HG03097 (cell line): ENCODE results near the gene LMAN2L.

ENCODE experiments used
- ATAC-seq: cut with Tn5 transposase; IDR thresholded peaks from one replicate; pipeline ENCODE4 v1.9.1; 2021; ENCODE audit not compliant: unreplicated experiment, low FRiP score

Gene LMAN2L

DNA sequence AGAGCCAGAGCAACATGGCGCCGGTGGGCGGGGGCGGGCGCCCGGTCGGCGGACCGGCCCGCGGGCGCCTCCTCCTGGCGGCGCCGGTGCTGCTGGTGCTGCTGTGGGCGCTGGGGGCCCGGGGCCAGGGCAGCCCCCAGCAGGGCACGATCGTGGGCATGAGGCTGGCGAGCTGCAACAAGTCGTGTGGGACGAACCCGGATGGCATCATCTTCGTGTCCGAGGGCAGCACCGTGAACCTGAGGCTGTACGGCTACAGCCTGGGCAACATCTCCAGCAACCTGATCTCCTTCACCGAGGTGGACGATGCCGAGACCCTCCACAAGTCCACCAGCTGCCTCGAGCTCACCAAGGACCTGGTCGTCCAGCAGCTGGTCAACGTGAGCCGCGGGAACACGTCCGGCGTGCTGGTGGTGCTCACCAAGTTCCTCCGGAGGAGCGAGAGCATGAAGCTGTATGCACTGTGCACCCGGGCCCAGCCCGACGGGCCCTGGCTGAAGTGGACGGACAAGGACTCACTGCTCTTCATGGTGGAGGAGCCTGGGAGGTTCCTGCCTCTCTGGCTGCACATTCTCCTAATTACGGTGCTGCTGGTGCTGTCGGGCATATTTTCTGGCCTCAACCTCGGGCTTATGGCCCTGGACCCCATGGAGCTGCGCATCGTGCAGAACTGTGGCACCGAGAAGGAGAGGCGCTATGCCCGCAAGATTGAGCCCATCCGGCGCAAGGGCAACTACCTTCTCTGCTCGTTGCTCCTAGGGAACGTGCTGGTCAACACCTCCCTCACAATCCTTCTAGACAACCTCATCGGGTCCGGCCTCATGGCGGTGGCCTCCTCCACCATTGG is 21.3 kb upstream of the LMAN2L start:
- peak; percentile 9 for ATAC-seq

- ATAC-seq, result peak; percentile 71
These were observed 20.4 kb upstream of the LMAN2L start, which contains the start of gene CNNM4 for GRCh38 chr2:96760036-96760985. Gene CNNM4, plus strand, starts transcription at chr2:96760902. Its CDS starts 98 bp downstream, at chr2:96761000.

- ATAC-seq, result no peak
These were observed 19.7 kb upstream of the LMAN2L start for GRCh38 chr2:96759548-96759947.

DNA sequence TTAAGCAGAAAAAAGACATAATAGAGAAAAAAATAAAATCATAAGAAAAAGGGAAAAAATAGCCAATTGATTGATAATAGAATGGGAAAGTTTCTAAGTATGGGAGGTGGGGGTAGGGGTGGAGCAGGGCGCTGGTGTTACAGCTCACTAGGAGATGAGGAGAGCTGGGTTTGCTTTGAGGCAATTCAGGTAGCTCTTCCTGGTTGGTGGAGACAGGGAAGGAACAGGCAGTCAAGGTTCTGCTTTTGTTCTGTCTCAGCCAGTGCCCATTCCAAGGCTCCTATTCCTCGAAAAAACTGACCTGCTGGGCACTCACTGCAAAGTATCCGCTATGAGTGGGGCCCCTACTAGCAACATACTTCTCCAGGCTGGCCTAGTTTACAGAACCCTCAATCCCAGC is 19.1 kb upstream of the LMAN2L start:
- ATAC-seq, result no peak

DNA sequence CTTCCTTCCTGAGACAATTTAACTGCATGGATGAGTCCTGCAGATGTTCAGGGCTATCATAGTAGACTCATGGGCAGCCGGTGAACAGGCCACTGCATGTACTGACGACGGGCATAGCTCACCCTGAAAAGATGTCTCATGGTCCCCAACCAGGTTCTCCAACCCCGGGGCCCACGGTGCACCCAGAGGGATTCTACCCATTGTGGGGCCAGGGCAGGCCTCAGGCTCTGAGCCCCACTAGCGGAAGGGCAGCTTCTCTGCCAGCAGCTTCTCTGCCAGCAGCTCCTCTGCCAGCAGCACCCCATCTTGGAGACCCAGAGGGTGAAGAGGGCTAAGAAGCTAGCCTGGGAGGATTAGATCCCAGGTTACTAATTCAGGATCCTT is 17.6 kb upstream of the LMAN2L start:
- no peak for ATAC-seq

GRCh38 chr2:96756788-96757476 is 17.1 kb upstream of the LMAN2L start:
- no peak for ATAC-seq

DNA sequence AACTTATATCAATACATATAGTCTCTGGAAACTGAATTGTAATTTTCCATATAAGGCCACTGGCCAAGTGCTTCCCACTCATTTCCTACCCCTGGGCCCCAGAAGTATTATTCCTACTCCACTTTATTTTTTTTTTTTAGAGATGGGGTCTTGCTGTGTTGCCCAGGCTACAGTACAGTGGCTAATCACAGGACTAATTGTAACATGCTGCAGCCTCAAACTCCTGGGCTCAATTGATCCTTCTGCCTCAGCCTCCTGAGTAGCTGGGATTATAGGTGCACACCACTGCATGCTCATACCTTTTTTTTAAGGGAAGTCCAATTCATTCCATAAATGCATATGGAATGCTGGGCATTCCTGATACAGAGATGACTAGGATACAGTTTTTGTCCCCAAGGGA is 14.5 kb upstream of the LMAN2L start:
- ATAC-seq, result no peak

DNA sequence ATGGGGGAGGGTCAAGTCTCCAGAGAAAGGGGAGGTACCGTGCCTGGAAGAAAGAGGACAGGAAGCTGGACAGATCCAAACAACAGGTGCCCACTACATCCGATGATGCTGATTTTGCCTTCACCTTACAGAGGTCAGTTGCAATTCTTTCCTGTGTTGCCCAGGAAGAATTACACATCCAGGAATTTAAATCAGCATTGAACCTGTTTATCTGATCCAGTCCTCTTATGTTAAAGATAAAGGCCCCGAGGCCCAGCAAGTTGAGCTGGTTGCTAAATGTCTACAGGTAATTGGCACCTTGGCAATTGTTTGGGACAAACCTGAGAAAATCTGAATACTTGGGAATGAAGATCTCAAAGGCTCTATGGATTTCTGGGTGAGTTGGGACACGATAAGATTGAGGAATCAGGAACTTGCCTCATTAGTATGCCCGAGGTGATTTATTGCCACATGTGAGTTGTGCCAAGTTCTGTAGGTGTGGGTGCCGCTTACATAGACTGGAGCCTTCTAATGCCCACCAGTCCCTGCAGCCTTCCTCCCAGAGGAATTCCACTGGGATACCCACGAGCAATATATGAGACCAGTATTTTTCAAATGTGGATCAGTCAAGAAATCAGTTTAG is 13.9 kb upstream of the LMAN2L start:
- no peak for ATAC-seq

DNA sequence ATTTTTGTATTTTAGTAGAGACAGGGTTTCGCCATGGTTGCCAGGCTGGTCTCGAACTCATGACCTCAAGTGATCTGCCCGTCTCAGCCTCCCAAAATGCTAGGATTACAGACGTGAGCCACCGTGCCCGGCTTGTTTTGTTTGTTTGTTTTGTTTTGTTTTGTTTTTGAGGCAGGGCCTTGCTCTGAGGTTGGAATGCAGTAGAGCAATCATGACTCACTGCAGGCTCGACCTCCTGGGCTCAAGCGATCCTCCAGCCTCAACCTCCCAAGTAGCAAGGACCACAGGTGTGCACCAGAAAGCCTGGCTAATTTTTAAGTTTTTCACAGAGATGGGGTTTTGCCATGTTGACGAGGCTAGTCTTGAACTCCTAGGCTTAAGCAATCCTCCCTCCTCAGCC is 11.9 kb upstream of the LMAN2L start:
- ATAC-seq, result no peak

- no peak for ATAC-seq
These were observed 7.3 kb upstream of the LMAN2L start for GRCh38 chr2:96747061-96747617.

DNA sequence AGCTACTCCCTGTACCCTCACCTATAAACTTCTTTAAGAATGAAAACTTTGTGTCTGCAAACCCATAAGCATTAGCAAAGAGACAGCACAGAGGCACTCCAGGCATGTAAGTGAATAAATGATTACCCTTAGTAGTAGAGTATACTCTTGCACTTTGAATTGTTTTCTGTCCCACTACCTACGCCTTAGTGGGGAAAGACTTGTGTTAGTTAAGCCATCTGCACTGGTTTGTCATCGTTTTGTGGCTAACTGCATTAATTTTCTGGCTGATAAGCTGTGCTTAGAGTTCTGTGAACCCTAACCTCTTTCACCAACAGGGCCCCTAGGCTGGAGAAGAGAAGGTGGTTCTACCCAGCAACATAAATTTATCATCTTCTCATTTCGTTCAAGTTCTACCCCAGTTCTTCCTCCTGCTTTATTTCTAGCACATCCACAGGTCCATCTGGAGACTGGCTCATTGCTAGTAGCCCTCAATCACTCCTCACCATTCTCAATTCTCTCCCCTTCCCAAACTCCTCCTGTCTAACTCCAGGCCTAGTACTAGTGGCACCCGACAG is 710 bp downstream of the LMAN2L start:
- ATAC-seq, result no peak

- ATAC-seq, result no peak
These were observed 2.0 kb downstream of the LMAN2L start for GRCh38 chr2:96737831-96738230.

DNA sequence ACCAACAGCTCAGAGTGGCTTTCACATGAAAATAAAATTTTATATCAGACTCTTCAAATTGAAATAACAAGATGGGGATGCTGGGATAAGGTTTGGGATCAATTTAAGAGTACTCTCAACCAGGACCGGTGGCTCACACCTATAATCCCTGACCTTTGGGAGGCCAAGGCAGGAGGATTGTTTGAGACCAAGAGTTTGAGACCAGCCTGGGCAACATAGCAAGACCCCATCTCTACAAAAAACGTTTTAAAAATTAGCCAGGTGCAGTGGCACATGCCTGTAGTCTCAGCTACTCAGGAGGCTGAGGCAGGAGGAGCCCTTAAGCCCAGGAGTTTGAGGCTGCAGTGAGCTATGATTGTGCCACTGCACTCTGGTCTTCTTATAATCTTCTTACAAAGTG is 2.6 kb downstream of the LMAN2L start:
- ATAC-seq, result no peak

GRCh38 chr2:96734880-96735583 is 4.8 kb downstream of the LMAN2L start:
- ATAC-seq, result no peak

DNA sequence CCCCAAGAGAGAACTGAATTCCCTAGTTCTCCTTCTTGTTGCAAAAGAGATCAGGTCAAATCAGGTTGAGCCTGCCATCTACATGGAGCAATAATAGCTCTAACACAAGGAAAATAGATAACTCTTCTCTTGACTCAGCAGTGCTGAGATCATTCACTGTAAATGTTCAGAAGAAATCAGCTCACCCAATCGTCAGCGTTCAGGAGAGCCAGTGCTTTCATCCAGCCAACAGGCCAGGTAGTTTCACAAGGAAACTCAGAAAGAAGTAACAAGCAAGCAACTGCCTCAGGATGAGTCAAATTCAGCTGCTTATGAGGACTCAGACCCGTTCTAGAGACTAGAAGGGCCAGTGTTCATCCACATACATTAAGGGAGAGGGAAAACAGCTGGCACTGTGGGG is 5.9 kb downstream of the LMAN2L start:
- no peak for ATAC-seq

DNA sequence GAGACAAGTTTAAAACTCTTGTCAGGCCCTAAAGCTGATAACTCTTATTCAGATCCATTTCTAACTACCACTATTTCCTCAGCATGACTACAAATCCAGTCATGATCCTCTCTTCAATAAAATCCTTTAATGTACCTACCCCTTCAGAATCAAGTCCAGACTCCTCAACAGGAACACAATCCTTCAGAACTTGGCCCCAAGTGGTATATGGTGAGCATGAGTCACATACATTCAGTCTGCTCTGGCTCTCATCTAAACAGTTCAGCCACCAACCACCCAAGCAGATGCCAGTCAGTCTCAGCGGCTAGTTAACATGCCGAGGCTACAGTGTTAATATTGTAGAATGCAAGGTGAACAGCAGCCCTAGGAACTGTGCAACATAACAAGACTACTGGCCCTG is 9.7 kb downstream of the LMAN2L start:
- no peak for ATAC-seq

GRCh38 chr2:96729748-96730147 is 10.1 kb downstream of the LMAN2L start:
- ATAC-seq, result no peak

DNA sequence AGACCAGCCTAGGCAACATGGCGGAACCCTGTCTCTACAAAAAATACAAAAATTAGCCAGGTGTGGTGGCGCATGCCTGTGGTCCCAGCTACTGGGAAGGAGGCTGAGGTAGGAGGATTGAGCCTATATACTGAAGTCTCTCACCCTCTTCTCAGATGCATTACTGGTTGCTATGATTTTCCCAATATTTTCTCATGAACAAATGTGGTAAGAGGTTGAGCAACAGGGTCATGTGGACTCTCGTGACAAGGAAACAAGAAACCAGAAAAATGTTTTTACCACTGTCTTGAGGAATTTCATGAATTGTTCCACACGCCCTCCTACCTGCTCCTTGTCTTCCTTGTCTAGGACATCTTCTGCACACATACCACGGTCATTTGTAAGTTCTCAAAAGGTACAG is 12.4 kb downstream of the LMAN2L start:
- no peak for ATAC-seq

DNA sequence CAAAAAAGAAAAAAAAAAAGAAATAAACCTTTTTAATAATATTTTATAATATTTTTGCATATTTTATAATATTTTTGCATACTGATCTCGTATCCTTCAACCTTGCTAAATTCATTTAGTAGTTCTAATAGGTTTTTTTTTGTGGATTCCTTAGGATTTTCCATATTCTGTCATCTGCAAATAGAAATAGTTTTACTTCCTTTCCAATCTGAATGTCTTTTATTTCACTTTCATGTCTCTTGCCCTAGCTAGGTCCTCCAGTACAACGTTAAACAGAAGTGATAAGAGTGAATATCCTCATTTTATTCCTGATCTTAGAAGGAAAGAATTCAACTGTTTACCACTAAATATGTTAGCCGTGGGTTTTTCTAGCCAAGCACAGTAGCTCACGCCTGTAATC is 13.7 kb downstream of the LMAN2L start:
- ATAC-seq, result no peak
